ENCODE results near the gene SSTR3.

SSTR3 gene

GRCh38 chr22:37182101-37182948 lies 30.0 kb downstream of the SSTR3 start:
- TF ChIP-seq CTCF (IDR thresholded peaks at IDR 0.05; ENCODE audit: low read depth, low read length, missing control alignments): no peak
- H3K4me3 ChIP-seq (replicated peaks; ENCODE audit: low read depth, low read length): no peak overlapping the region
- DNase-seq (ENCODE audit: extremely low read depth, low read depth): no peak

- TF ChIP-seq CTCF (IDR thresholded peaks at IDR 0.05; ENCODE audit: low read depth, low read length, missing control alignments): no peak
- no peak for DNase-seq (ENCODE audit: extremely low read depth, low read depth)
- no peak overlapping the region for H3K4me3 ChIP-seq (replicated peaks; ENCODE audit: low read depth, low read length)
Observed at GRCh38 chr22:37181681-37182080, 30.6 kb downstream of the SSTR3 start.

- DNase-seq (ENCODE audit: extremely low read depth, low read depth): no peak
- no peak for TF ChIP-seq CTCF (IDR thresholded peaks at IDR 0.05; ENCODE audit: low read depth, low read length, missing control alignments)
- no peak overlapping the region for H3K4me3 ChIP-seq (replicated peaks; ENCODE audit: low read depth, low read length)
Observed at GRCh38 chr22:37180531-37181231, 31.6 kb downstream of the SSTR3 start.

- no peak for TF ChIP-seq CTCF (IDR thresholded peaks at IDR 0.05; ENCODE audit: low read depth, low read length, missing control alignments)
- DNase-seq (ENCODE audit: extremely low read depth, low read depth): no peak
- no peak overlapping the region for H3K4me3 ChIP-seq (replicated peaks; ENCODE audit: low read depth, low read length)
Observed at GRCh38 chr22:37179622-37180420, 32.5 kb downstream of the SSTR3 start.

- H3K4me3 ChIP-seq (replicated peaks; ENCODE audit: low read depth, low read length): no peak overlapping the region
- no peak for TF ChIP-seq CTCF (IDR thresholded peaks at IDR 0.05; ENCODE audit: low read depth, low read length, missing control alignments)
- DNase-seq (ENCODE audit: extremely low read depth, low read depth): no peak
Observed at GRCh38 chr22:37179126-37179470, 33.2 kb downstream of the SSTR3 start.

GRCh38 chr22:37178350-37179125 lies 33.7 kb downstream of the SSTR3 start:
- no peak for TF ChIP-seq CTCF (IDR thresholded peaks at IDR 0.05; ENCODE audit: low read depth, low read length, missing control alignments)
- H3K4me3 ChIP-seq (replicated peaks; ENCODE audit: low read depth, low read length): no peak overlapping the region
- DNase-seq (ENCODE audit: extremely low read depth, low read depth): no peak

All from HFF-Myc (cell line).